AG09309 (cell line): Measurements from ENCODE around the gene ZGPAT.

Experiments
- DNase-seq: peaks from one replicate; pipeline ENCODE4 v3.0.0-alpha.2; 2010; ENCODE audit warnings: low read depth
- H3K4me3 ChIP-seq: 2 replicates; pipeline ENCODE4 v1.5.1; 2011; ENCODE audit warnings: mild to moderate bottlenecking, low read depth, low read length, moderate library complexity; ENCODE audit not compliant: control insufficient read depth
- CTCF ChIP-seq: IDR thresholded peaks from 2 replicates; pipeline ENCODE4 v1.5.1; 2011; ENCODE audit warnings: mild to moderate bottlenecking, low read depth, low read length, inconsistent platforms; ENCODE audit not compliant: insufficient read depth, control insufficient read depth; ENCODE audit errors: missing control alignments

Gene ZGPAT

GRCh38 chr20:63685269-63686026, 22.4 kb upstream of the ZGPAT start:
- no peak for TF ChIP-seq CTCF
- no peak overlapping the region for H3K4me3 ChIP-seq
- no peak for DNase-seq

- no peak for TF ChIP-seq CTCF
- H3K4me3 ChIP-seq: no peak overlapping the region
- no peak for DNase-seq
These were observed 21.7 kb upstream of the ZGPAT start for GRCh38 chr20:63686094-63686491.

- H3K4me3 ChIP-seq: no peak overlapping the region
- DNase-seq: peak; percentile 66
- no peak for TF ChIP-seq CTCF
These were observed 21.1 kb upstream of the ZGPAT start for GRCh38 chr20:63686492-63687321.

GRCh38 chr20:63687419-63688178, 20.2 kb upstream of the ZGPAT start:
- no peak overlapping the region for H3K4me3 ChIP-seq
- no peak for DNase-seq
- TF ChIP-seq CTCF: no peak

GRCh38 chr20:63688228-63689045, 19.4 kb upstream of the ZGPAT start:
- no peak for TF ChIP-seq CTCF
- H3K4me3 ChIP-seq: no peak overlapping the region
- no peak for DNase-seq
